ENCODE results near the gene CRKL.

DNA sequence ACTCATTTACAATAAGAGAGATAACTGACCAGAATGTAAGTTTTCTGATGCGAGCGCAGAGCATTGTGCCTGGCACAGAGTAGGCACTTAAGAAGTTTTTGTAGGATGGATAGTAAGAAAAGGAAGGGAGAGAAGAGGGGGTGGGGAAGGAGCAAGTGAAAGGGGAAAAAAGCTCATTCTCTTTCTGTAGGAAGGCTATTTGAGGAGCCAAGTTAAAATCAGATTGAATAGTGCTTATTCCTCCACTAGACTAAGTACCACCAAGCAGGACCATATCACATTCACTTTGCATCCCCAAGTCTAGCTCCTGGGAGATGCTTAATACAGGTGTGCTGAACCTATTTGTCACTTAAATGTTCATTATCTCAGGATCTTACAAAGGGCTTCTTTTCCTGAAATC, 14.1 kb upstream of the CRKL start:
- TF ChIP-seq, protein P1, sequence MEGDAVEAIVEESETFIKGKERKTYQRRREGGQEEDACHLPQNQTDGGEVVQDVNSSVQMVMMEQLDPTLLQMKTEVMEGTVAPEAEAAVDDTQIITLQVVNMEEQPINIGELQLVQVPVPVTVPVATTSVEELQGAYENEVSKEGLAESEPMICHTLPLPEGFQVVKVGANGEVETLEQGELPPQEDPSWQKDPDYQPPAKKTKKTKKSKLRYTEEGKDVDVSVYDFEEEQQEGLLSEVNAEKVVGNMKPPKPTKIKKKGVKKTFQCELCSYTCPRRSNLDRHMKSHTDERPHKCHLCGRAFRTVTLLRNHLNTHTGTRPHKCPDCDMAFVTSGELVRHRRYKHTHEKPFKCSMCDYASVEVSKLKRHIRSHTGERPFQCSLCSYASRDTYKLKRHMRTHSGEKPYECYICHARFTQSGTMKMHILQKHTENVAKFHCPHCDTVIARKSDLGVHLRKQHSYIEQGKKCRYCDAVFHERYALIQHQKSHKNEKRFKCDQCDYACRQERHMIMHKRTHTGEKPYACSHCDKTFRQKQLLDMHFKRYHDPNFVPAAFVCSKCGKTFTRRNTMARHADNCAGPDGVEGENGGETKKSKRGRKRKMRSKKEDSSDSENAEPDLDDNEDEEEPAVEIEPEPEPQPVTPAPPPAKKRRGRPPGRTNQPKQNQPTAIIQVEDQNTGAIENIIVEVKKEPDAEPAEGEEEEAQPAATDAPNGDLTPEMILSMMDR (conservative IDR thresholded peaks at IDR 0.05), result no peak
- no peak for TF ChIP-seq ZFX (IDR thresholded peaks at IDR 0.05)

All from C4-2B (cell line).